NCI-H69 (cell line): ENCODE data around the gene ZNF106.
A peak's percentile ranks its signal among the peaks of the same experiment; 100 is the strongest.

Experiments used
- DNase-seq: peaks from one replicate; lab custom pipeline; 2025; lab: John Stamatoyannopoulos, UW

Gene ZNF106

GRCh38 chr15:42490671-42491538, at the start of gene ZNF106:
ZNF106 (minus strand) TSS chr15:42491141; CDS start chr15:42472289, 18,852 bp downstream.
- peak; percentile 89 for DNase-seq

- DNase-seq: no peak
Observed at GRCh38 chr15:42533246-42533645, 42.3 kb upstream of the ZNF106 start.

- no peak for DNase-seq
Observed at GRCh38 chr15:42528970-42529369, 38.0 kb upstream of the ZNF106 start.

GRCh38 chr15:42523331-42523730, 32.4 kb upstream of the ZNF106 start:
- peak; percentile 3 for DNase-seq

- no peak for DNase-seq
Observed at GRCh38 chr15:42511007-42511391, 20.1 kb upstream of the ZNF106 start.

GRCh38 chr15:42510258-42511006, 19.5 kb upstream of the ZNF106 start:
- no peak for DNase-seq

- no peak for DNase-seq
Observed at GRCh38 chr15:42508263-42508690, 17.3 kb upstream of the ZNF106 start.

GRCh38 chr15:42507514-42507913, 16.6 kb upstream of the ZNF106 start:
- no peak for DNase-seq

GRCh38 chr15:42504631-42505030, 13.7 kb upstream of the ZNF106 start:
- no peak for DNase-seq

GRCh38 chr15:42503825-42504224, 12.9 kb upstream of the ZNF106 start:
- DNase-seq: no peak

- no peak for DNase-seq
Observed at GRCh38 chr15:42502477-42502876, 11.5 kb upstream of the ZNF106 start.

GRCh38 chr15:42499858-42500609, 9.1 kb upstream of the ZNF106 start:
- DNase-seq: no peak

- no peak for DNase-seq
Observed at GRCh38 chr15:42498212-42499068, 7.5 kb upstream of the ZNF106 start.

- peak; percentile 88 for DNase-seq
Observed at GRCh38 chr15:42495361-42496212, 4.6 kb upstream of the ZNF106 start, which contains the start of gene SNAP23. SNAP23 (plus strand) TSS chr15:42495634; CDS start chr15:42511847, 16,213 bp downstream.

- peak; percentile 24 for DNase-seq
Observed at GRCh38 chr15:42494998-42495360, 4.0 kb upstream of the ZNF106 start.

- DNase-seq: no peak
Observed at GRCh38 chr15:42493679-42494078, 2.7 kb upstream of the ZNF106 start.

GRCh38 chr15:42491539-42492225, 741 bp upstream of the ZNF106 start:
- no peak for DNase-seq

- DNase-seq: no peak
Observed at GRCh38 chr15:42490291-42490670, 660 bp downstream of the ZNF106 start.

GRCh38 chr15:42483677-42484076, 7.3 kb downstream of the ZNF106 start:
- peak; percentile 45 for DNase-seq

GRCh38 chr15:42482701-42483100, 8.2 kb downstream of the ZNF106 start:
- DNase-seq: no peak
